Trophoblast cell (in vitro differentiated cells and primary cell): Measurements from ENCODE around the gene KIF14.
A peak's percentile ranks its signal among the peaks of the same experiment; 100 is the strongest.

Experiments used
- DNase-seq, 2 donors: peaks; one replicate each; pipeline ENCODE4 v3.0.0-alpha.2; 2016
- H2AFZ ChIP-seq: 2 replicates; pipeline ENCODE4 v1.6.1; 2013; ENCODE audit warnings: low read length, moderate library complexity, mild to moderate bottlenecking; ENCODE audit not compliant: insufficient read depth, poor library complexity
- H2AK5ac ChIP-seq: 2 replicates; pipeline ENCODE4 v1.6.1; 2013; ENCODE audit warnings: mild to moderate bottlenecking, low read length
- H2BK120ac ChIP-seq: 2 replicates; pipeline ENCODE4 v1.6.1; 2013; ENCODE audit warnings: low read length, mild to moderate bottlenecking, moderate library complexity; ENCODE audit not compliant: insufficient read depth, poor library complexity
- H2BK12ac ChIP-seq: 2 replicates; pipeline ENCODE4 v1.6.1; 2013; ENCODE audit warnings: mild to moderate bottlenecking, low read length, moderate library complexity
- H2BK5ac ChIP-seq: 2 replicates; pipeline ENCODE4 v1.6.1; 2013; ENCODE audit warnings: low read length, low read depth, moderate library complexity, mild to moderate bottlenecking; ENCODE audit not compliant: poor library complexity
- H3K14ac ChIP-seq: 2 replicates; pipeline ENCODE4 v1.6.1; 2013; ENCODE audit warnings: mild to moderate bottlenecking, low read length
- H3K18ac ChIP-seq: 2 replicates; pipeline ENCODE4 v1.6.1; 2013; ENCODE audit warnings: mild to moderate bottlenecking, low read length
- H3K23ac ChIP-seq: 2 replicates; pipeline ENCODE4 v1.6.1; 2013; ENCODE audit warnings: low read length
- H3K27ac ChIP-seq: 2 replicates; pipeline ENCODE4 v1.5.1; 2013; ENCODE audit warnings: low read depth, mild to moderate bottlenecking, inconsistent platforms, low read length, moderate library complexity
- H3K27me3 ChIP-seq: 2 replicates; pipeline ENCODE4 v1.6.1; 2013; ENCODE audit warnings: inconsistent platforms, mild to moderate bottlenecking, low read length, moderate library complexity; ENCODE audit not compliant: insufficient read depth
- H3K36me3 ChIP-seq, 2 experiments: 1 replicate in 1 of 2; 2 replicates in 1 of 2; pipeline ENCODE4 v1.6.1; 2013; ENCODE audit warnings: low read length in 2 of 2, mild to moderate bottlenecking in 2 of 2, moderate library complexity in 1 of 2; ENCODE audit not compliant: insufficient read depth in 2 of 2, control insufficient read depth in 1 of 2
- H3K4ac ChIP-seq: 2 replicates; pipeline ENCODE4 v1.6.1; 2013; ENCODE audit warnings: low read depth, mild to moderate bottlenecking, low read length, moderate library complexity
- H3K4me1 ChIP-seq, 2 experiments: 1 replicate in 1 of 2; 2 replicates in 1 of 2; pipeline ENCODE4 v1.6.1; 2013; ENCODE audit warnings: low read length in 2 of 2, mild to moderate bottlenecking in 2 of 2, moderate library complexity in 1 of 2; ENCODE audit not compliant: insufficient read depth in 2 of 2, control insufficient read depth in 1 of 2
- H3K4me2 ChIP-seq: 2 replicates; pipeline ENCODE4 v1.6.1; 2013; ENCODE audit warnings: inconsistent platforms, mild to moderate bottlenecking, low read length, moderate library complexity
- H3K4me3 ChIP-seq: 2 replicates; pipeline ENCODE4 v1.5.1; 2013; ENCODE audit warnings: mild to moderate bottlenecking, low read depth, low read length, inconsistent platforms
- H3K79me1 ChIP-seq: one replicate; pipeline ENCODE4 v1.6.1; 2013; ENCODE audit warnings: low read length
- H3K79me2 ChIP-seq: 2 replicates; pipeline ENCODE4 v1.6.1; 2013; ENCODE audit warnings: low read length, mild to moderate bottlenecking; ENCODE audit not compliant: control insufficient read depth, insufficient read depth, poor library complexity
- H3K9ac ChIP-seq: 2 replicates; pipeline ENCODE4 v1.6.1; 2013; ENCODE audit warnings: mild to moderate bottlenecking, low read length
- H3K9me3 ChIP-seq: 2 replicates; pipeline ENCODE4 v1.6.1; 2013; ENCODE audit warnings: low read depth, mild to moderate bottlenecking, control low read depth, inconsistent platforms, low read length; ENCODE audit not compliant: insufficient read depth
- H4K12ac ChIP-seq: 2 replicates; pipeline ENCODE4 v1.6.1; 2013; ENCODE audit warnings: low read depth, mild to moderate bottlenecking, low read length, moderate library complexity
- H4K8ac ChIP-seq: 2 replicates; pipeline ENCODE4 v1.6.1; 2013; ENCODE audit warnings: low read depth, mild to moderate bottlenecking, low read length, moderate library complexity
- H4K91ac ChIP-seq: one replicate; pipeline ENCODE4 v1.6.1; 2013; ENCODE audit warnings: low read depth, mild to moderate bottlenecking, low read length, moderate library complexity
- WGBS: extraction: QIAGEN DNeasy Blood & Tissue Kit; methylation state at CpG from one replicate; pipeline ENCODE4 v1.1.7; 2013; ENCODE audit warnings: missing lambda C conversion rate; ENCODE audit not compliant: insufficient read length, insufficient coverage; ENCODE audit errors: extremely low coverage; 5-methylcytosine and 5-hydroxymethylcytosine counted together

Gene KIF14

DNA sequence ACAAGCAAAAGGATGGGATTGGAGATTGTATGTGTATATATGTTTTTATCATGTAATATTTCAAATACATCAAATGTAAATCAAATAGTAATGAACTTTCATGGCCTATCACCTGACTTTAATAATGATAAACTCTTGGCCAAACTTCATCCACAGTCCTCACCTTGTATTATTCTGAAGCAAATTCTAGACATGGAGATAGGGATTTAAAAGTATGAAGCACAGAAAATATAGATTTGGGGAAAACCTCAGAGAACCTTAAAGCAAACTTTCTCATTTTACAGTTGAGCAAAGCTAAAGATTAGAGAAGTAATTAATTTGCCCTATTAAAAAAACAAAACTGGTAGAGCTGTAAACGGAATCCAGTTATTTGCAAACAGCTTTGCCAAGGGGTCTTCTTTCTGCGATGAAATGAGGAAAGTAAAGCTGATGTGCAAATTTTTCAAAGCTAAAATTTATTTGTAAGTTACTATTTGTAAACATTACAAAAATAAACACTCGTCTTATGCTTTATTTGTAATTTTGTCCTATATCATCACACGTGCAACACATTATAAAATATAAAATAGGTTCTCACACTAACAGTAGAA, 19.9 kb upstream of the KIF14 start:
- DNase-seq, result no peak
- Histone ChIP-seq H3K79me1 (peaks cover 9% of the 10 kb centered on the region), H4K12ac (no peak overlapping the region), H3K4me1 (peaks cover 2 to 9% of the 10 kb centered on the region in 2 experiments), H2AK5ac (no peak overlapping the region), H4K91ac (no peak overlapping the region), H2AFZ (no peak overlapping the region), H3K4ac (no peak overlapping the region), H3K79me2 (no peaks in the 10 kb centered on the region), H3K4me3 (no peak overlapping the region), H3K36me3 (no peaks in the 10 kb centered on the region), H3K4me2 (no peak overlapping the region), H3K27ac (peak overlapping the region; percentile 53), H3K27me3 (no peaks in the 10 kb centered on the region), H3K14ac (no peak overlapping the region), H3K18ac (no peak overlapping the region), H2BK120ac (no peak overlapping the region), H3K9me3 (no peaks in the 10 kb centered on the region), H3K23ac (no peak overlapping the region), H2BK5ac (no peak overlapping the region), H2BK12ac (no peak overlapping the region), H3K9ac (no peak overlapping the region), H4K8ac (no peak overlapping the region)
- WGBS, result no CpG with 5 or more reads among the region's 4 CpGs

DNA sequence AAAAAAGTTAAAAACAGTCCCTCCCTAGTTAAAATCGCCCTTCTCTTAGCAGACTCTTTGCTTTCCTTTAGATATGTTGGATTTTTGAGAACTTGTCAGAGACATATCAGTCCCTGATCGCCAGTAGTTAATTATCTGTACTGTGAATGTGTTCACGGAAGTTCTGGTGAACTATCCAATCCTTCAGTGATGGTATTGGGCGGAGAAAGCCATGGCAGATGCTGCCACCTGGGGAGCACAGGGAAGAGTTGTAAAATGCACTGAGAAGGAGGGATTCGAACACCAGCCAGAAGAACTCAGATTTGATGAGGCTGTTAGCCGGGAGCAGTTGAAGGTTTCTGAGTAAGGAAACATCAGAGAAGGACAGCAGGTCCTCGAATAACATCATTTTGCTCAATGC, 17.5 kb upstream of the KIF14 start:
- Histone ChIP-seq H3K23ac (no peak overlapping the region), H3K14ac (no peak overlapping the region), H2BK120ac (no peak overlapping the region), H3K4me1 (peaks cover 2 to 8% of the 10 kb centered on the region in 2 experiments), H3K27ac (no peak overlapping the region), H3K9ac (no peak overlapping the region), H2BK12ac (no peak overlapping the region), H4K12ac (no peak overlapping the region), H3K79me2 (no peaks in the 10 kb centered on the region), H2AFZ (no peak overlapping the region), H2BK5ac (no peak overlapping the region), H3K4me3 (no peak overlapping the region), H2AK5ac (no peak overlapping the region), H3K36me3 (no peaks in the 10 kb centered on the region), H4K91ac (peak overlapping the region; percentile 26), H3K18ac (no peak overlapping the region), H3K27me3 (no peaks in the 10 kb centered on the region), H3K79me1 (peaks cover 7% of the 10 kb centered on the region), H3K4me2 (no peak overlapping the region), H4K8ac (no peak overlapping the region), H3K9me3 (no peaks in the 10 kb centered on the region), H3K4ac (no peak overlapping the region)
- DNase-seq, result peak in 1 of 2 donors; percentile 38
- no CpG with 5 or more reads among the region's 7 CpGs for WGBS

DNA sequence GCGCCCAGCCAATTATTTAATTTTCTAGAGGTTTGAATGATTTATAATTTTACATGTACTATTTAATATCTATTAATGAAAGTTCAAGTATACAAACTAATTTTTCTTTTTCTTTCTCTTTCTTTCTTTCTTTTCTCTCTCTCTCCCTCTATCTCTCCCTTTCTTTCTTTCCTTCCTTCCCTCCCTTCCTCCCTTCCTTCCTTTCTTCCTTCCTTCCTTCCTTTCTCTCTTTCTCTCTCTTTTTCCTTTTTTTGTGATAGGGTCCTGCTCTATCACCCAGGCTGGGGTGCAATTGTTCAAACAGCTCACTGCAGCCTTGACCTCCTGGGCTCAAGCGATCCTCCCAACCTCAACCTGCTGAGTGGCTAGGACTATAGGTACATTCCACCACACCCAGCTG, 16.1 kb upstream of the KIF14 start:
- Histone ChIP-seq H3K14ac (no peak overlapping the region), H3K79me1 (peaks cover 4% of the 10 kb centered on the region), H3K9me3 (no peaks in the 10 kb centered on the region), H2BK5ac (no peak overlapping the region), H2AK5ac (no peak overlapping the region), H4K8ac (no peak overlapping the region), H3K4me1 (peaks cover 0 to 4% of the 10 kb centered on the region in 2 experiments), H3K9ac (no peak overlapping the region), H2AFZ (no peak overlapping the region), H4K12ac (no peak overlapping the region), H3K4me2 (no peak overlapping the region), H3K4me3 (no peak overlapping the region), H4K91ac (no peak overlapping the region), H3K27me3 (no peaks in the 10 kb centered on the region), H2BK12ac (no peak overlapping the region), H3K27ac (no peak overlapping the region), H3K4ac (no peak overlapping the region), H3K36me3 (no peaks in the 10 kb centered on the region), H3K18ac (no peak overlapping the region), H3K23ac (no peak overlapping the region), H3K79me2 (no peaks in the 10 kb centered on the region), H2BK120ac (no peak overlapping the region)
- DNase-seq, result no peak
- no CpG with 5 or more reads among the region's 2 CpGs for WGBS

DNA sequence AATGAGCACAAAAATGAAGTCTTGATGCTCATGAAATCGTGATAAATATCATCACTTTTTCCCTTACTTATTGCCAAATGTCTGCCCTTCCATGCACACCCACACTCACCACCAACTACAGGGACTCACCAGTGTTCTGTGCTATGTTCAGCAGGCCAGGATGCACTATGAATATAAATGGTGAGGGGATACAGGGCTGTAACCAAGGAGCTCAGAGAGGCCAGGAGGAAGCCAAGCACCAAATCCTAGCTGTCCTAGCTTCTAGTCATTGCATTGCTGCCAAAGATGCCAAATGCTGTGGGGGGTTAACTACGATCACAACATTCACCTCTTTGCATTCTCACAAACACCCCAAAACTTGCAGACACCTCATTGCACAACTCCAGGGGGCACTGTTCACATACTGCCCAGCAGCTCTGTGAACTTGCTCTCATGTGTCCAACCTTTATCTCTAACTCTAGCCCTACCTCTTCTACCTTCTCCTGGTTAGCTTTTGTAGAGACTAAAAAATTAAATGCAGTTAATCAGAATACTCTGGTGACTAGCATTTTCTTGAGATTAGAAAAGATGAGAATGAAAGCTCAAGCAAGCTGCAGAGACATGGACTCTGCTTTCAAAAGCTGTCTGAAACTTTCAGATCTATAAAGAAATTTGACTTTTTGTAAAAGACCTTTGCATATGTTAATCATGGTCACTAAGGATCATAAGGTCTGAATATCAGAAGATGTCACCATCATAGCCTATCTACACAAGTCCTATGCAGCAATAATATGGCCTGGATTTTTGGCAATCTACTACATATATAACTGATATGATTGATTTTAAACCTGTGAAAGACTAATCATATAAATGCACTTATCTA, 13.9 kb upstream of the KIF14 start:
- no peak overlapping the region for H3K4me3 ChIP-seq
- no peak overlapping the region for H3K14ac ChIP-seq
- H3K79me1 ChIP-seq, result peaks cover 3% of the 10 kb centered on the region
- no peaks in the 10 kb centered on the region for H3K27me3 ChIP-seq
- H4K8ac ChIP-seq, result no peak overlapping the region
- H2BK12ac ChIP-seq, result no peak overlapping the region
- no peak overlapping the region for H3K4me2 ChIP-seq
- H3K4ac ChIP-seq, result no peak overlapping the region
- WGBS, result no CpG with 5 or more reads among the region's 2 CpGs
- no peak overlapping the region for H2AFZ ChIP-seq
- H2BK120ac ChIP-seq, result no peak overlapping the region
- H3K36me3 ChIP-seq, result no peaks in the 10 kb centered on the region
- no peak overlapping the region for H3K27ac ChIP-seq
- H3K9me3 ChIP-seq, result no peaks in the 10 kb centered on the region
- no peak overlapping the region for H2AK5ac ChIP-seq
- H2BK5ac ChIP-seq, result no peak overlapping the region
- DNase-seq, result no peak
- H3K9ac ChIP-seq, result peak overlapping the region; percentile 28
- no peak overlapping the region for H4K12ac ChIP-seq
- H4K91ac ChIP-seq, result no peak overlapping the region
- peaks cover 3 to 6% of the 10 kb centered on the region in 2 experiments for H3K4me1 ChIP-seq
- no peak overlapping the region for H3K18ac ChIP-seq
- H3K79me2 ChIP-seq, result no peaks in the 10 kb centered on the region
- no peak overlapping the region for H3K23ac ChIP-seq
